Measurements from ENCODE around the gene MCM9. TPM values are rescaled to one million over a fixed set of nuclear protein-coding genes. Genes with fewer than 3 reads are reported as not detected.

The MCM9 gene
- total and polyA plus RNA-seq, 8 donors, result 0.29 to 85.7 (median 8.2) TPM

GRCh38 chr6:118893807-118894424 lies 41.0 kb downstream of the MCM9 start, which contains the start of gene ASF1A:
TSS of gene ASF1A (plus strand) at chr6:118894152. CDS start at chr6:118894414, 262 bp downstream.
- Histone ChIP-seq H3K4me1 (peaks cover 14 to 59% (median 40%) of the 10 kb centered on the region in 4 donors), H3K27ac (peak within 1 kb of the TSS; percentile 95 to 98 (median 97)), H3K27me3 (no peaks in the 10 kb centered on the region), H3K36me3 (peaks cover 0 to 5% (median 0%) of the 10 kb centered on the region in 4 donors), H3K9me3 (no peaks in the 10 kb centered on the region), H3K4me3 (peak within 1 kb of the TSS; percentile 70 to 89 (median 82))
- peak; percentile 97 to 99 for DNase-seq
- peak; percentile 73 to 93 (median 88) for TF ChIP-seq POLR2AphosphoS5 (IDR thresholded peaks at IDR 0.05)
- TF ChIP-seq CTCF (IDR thresholded peaks at IDR 0.05), result peak in 4 of 7 experiments; percentile 38 to 54 (median 48)
- peak in 2 of 4 donors; percentile 32 to 65 for TF ChIP-seq POLR2A (IDR thresholded peaks at IDR 0.05)
- no peak for TF ChIP-seq EP300 (IDR thresholded peaks at IDR 0.05)
- intact Hi-C loops (cut with DNase I; ENCODE audit: low total_unique reads), result no loop called here
- 0 to 1% (median 0%) methylated on average over 51 of the region's 51 CpGs for WGBS, 5 donors

- DNase-seq, result peak in 1 of 2 donors; percentile 90
- no peaks in the 10 kb centered on the region for H3K36me3 ChIP-seq
- H3K27ac ChIP-seq, result peak overlapping the region; percentile 95 to 98 (median 97)
- intact Hi-C loops (cut with DNase I; ENCODE audit: low total_unique reads), result no loop called here
- 1% methylated on average over 18 of the region's 18 CpGs for WGBS, 5 donors
- TF ChIP-seq POLR2AphosphoS5 (IDR thresholded peaks at IDR 0.05), result peak in 1 of 3 donors; percentile 28
- no peak for TF ChIP-seq EP300 (IDR thresholded peaks at IDR 0.05)
- no peak for TF ChIP-seq POLR2A (IDR thresholded peaks at IDR 0.05)
- no peak for TF ChIP-seq CTCF (IDR thresholded peaks at IDR 0.05)
- H3K4me3 ChIP-seq, result peak overlapping the region; percentile 70 to 89 (median 82)
- peaks cover 14 to 53% (median 35%) of the 10 kb centered on the region in 4 donors for H3K4me1 ChIP-seq
- no peaks in the 10 kb centered on the region for H3K27me3 ChIP-seq
- no peaks in the 10 kb centered on the region for H3K9me3 ChIP-seq
These were observed 41.7 kb downstream of the MCM9 start for GRCh38 chr6:118893064-118893806.

GRCh38 chr6:118892355-118892991 lies 42.5 kb downstream of the MCM9 start:
- 14 to 32% (median 20%) methylated on average over 6 of the region's 6 CpGs for WGBS, 5 donors
- Histone ChIP-seq H3K4me3 (peak overlapping the region; percentile 70 to 89 (median 82)), H3K27me3 (no peaks in the 10 kb centered on the region), H3K4me1 (peaks cover 14 to 45% (median 31%) of the 10 kb centered on the region in 4 donors), H3K27ac (peak overlapping the region in 4 of 5 donors; percentile 95 to 98 (median 96)), H3K9me3 (no peaks in the 10 kb centered on the region), H3K36me3 (no peaks in the 10 kb centered on the region)
- DNase-seq, result peak in 1 of 2 donors; percentile 11
- intact Hi-C loops (cut with DNase I; ENCODE audit: low total_unique reads), result no loop called here
- TF ChIP-seq POLR2AphosphoS5 (IDR thresholded peaks at IDR 0.05), result no peak
- no peak for TF ChIP-seq CTCF (IDR thresholded peaks at IDR 0.05)
